ENCODE results near the gene SPTBN1. TPM values are rescaled to one million over a fixed set of nuclear protein-coding genes. Genes with fewer than 3 reads are reported as not detected.

Gene SPTBN1
- total RNA-seq, 1 donor from 2014 or later = 601 TPM

GRCh38 chr2:54492335-54492734 lies 36.2 kb downstream of the SPTBN1 start:
- TF ChIP-seq, protein P1, sequence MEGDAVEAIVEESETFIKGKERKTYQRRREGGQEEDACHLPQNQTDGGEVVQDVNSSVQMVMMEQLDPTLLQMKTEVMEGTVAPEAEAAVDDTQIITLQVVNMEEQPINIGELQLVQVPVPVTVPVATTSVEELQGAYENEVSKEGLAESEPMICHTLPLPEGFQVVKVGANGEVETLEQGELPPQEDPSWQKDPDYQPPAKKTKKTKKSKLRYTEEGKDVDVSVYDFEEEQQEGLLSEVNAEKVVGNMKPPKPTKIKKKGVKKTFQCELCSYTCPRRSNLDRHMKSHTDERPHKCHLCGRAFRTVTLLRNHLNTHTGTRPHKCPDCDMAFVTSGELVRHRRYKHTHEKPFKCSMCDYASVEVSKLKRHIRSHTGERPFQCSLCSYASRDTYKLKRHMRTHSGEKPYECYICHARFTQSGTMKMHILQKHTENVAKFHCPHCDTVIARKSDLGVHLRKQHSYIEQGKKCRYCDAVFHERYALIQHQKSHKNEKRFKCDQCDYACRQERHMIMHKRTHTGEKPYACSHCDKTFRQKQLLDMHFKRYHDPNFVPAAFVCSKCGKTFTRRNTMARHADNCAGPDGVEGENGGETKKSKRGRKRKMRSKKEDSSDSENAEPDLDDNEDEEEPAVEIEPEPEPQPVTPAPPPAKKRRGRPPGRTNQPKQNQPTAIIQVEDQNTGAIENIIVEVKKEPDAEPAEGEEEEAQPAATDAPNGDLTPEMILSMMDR (IDR thresholded peaks at IDR 0.05) = no peak
- Histone ChIP-seq H3K36me3 (peaks cover 10% of the 10 kb centered on the region), H3K9me3 (no peaks in the 10 kb centered on the region), H3K4me1 (peaks cover 41% of the 10 kb centered on the region), H3K27me3 (ENCODE audit: low read depth) (no peaks in the 10 kb centered on the region), H3K4me3 (no peak overlapping the region), H3K27ac (no peak overlapping the region)
- intact Hi-C loops (cut with DNase I) = no loop called here
- DNase-seq (no peak), ATAC-seq (no peak)

GRCh38 chr2:54494087-54494486 lies 38.0 kb downstream of the SPTBN1 start:
- TF ChIP-seq, protein P1 (IDR thresholded peaks at IDR 0.05) = no peak
- Histone ChIP-seq H3K27ac (no peak overlapping the region), H3K4me1 (peaks cover 49% of the 10 kb centered on the region), H3K9me3 (no peaks in the 10 kb centered on the region), H3K36me3 (peaks cover 10% of the 10 kb centered on the region), H3K27me3 (ENCODE audit: low read depth) (no peaks in the 10 kb centered on the region), H3K4me3 (no peak overlapping the region)
- intact Hi-C loops (cut with DNase I) = no loop called here
- ATAC-seq (no peak), DNase-seq (no peak)

DNA sequence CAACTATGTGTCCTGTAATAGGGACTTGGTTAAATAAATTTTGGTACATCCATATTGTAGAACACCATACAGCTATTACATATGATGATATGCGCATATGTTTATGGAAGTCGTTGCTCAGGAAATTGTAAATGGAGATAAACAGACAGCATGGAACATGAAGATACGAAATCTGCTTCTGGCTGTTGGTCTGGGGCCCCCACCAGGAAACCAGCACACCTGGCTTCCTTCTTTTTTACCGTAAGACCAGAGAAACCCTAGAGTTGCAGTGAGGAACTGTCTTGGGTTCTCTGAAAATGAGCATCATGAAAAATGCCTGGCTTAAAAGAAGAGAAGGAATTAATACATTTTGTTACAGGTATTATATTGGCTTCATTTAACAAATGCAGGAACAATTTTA lies 40.8 kb downstream of the SPTBN1 start:
- ATAC-seq = no peak
- Histone ChIP-seq H3K36me3 (peaks cover 10% of the 10 kb centered on the region), H3K9me3 (no peaks in the 10 kb centered on the region), H3K27me3 (ENCODE audit: low read depth) (no peaks in the 10 kb centered on the region), H3K4me1 (peaks cover 55% of the 10 kb centered on the region), H3K4me3 (no peak overlapping the region), H3K27ac (no peak overlapping the region)
- TF ChIP-seq, protein P1 (IDR thresholded peaks at IDR 0.05) = no peak
- no peak for DNase-seq
- intact Hi-C loops (cut with DNase I) = no loop called here

- peak in 1 of 2 donors; percentile 55 for ATAC-seq
- H3K4me1 ChIP-seq = peaks cover 63% of the 10 kb centered on the region
These were observed 41.9 kb downstream of the SPTBN1 start for GRCh38 chr2:54497763-54498680.

DNA sequence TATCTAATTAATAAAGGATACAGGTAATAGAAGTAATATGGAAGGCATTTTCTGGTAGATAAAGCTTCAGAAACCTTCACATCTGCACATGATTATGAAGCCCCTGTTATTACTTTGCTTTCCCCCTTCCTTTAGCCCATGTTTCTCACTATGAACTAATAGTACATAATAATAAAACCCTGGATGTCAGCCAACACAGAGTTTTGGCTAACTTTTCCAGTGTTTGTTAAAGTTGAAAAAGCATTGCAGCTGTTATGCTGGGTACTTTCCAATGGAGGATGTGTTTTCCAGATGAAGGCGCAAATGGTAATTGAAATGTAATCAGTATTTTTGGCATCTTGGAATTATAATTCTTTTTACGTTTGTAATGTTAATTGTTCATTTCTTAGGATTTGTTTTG lies 43.5 kb downstream of the SPTBN1 start:
- H3K9me3 ChIP-seq = no peaks in the 10 kb centered on the region
- DNase-seq (no peak), ATAC-seq (no peak)
- no peak overlapping the region for H3K27ac ChIP-seq
- no peaks in the 10 kb centered on the region for H3K27me3 ChIP-seq (ENCODE audit: low read depth)
- intact Hi-C loops (cut with DNase I) = no loop called here
- H3K4me3 ChIP-seq = no peak overlapping the region
- peaks cover 77% of the 10 kb centered on the region for H3K4me1 ChIP-seq
- no peaks in the 10 kb centered on the region for H3K36me3 ChIP-seq
- TF ChIP-seq, protein P1 (IDR thresholded peaks at IDR 0.05) = no peak

More at GRCh38 chr2:54497763-54498680, 41.9 kb downstream of the SPTBN1 start:
- TF ChIP-seq, protein P1 (IDR thresholded peaks at IDR 0.05) = peak; percentile 38
- H3K27me3 ChIP-seq (ENCODE audit: low read depth) = no peaks in the 10 kb centered on the region
- no peak for DNase-seq
- peak overlapping the region; percentile 25 for H3K27ac ChIP-seq
- H3K4me3 ChIP-seq = no peak overlapping the region
- intact Hi-C loops (cut with DNase I) = no loop called here
- no peaks in the 10 kb centered on the region for H3K9me3 ChIP-seq
- peaks cover 9% of the 10 kb centered on the region for H3K36me3 ChIP-seq
